ENCODE measurements around the gene GGT7. TPM values are rescaled to one million over a fixed set of nuclear protein-coding genes. Genes with fewer than 3 reads are reported as not detected.

The GGT7 gene, protein sequence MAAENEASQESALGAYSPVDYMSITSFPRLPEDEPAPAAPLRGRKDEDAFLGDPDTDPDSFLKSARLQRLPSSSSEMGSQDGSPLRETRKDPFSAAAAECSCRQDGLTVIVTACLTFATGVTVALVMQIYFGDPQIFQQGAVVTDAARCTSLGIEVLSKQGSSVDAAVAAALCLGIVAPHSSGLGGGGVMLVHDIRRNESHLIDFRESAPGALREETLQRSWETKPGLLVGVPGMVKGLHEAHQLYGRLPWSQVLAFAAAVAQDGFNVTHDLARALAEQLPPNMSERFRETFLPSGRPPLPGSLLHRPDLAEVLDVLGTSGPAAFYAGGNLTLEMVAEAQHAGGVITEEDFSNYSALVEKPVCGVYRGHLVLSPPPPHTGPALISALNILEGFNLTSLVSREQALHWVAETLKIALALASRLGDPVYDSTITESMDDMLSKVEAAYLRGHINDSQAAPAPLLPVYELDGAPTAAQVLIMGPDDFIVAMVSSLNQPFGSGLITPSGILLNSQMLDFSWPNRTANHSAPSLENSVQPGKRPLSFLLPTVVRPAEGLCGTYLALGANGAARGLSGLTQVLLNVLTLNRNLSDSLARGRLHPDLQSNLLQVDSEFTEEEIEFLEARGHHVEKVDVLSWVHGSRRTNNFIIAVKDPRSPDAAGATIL
- 19.7 and 21.8 TPM in 2 replicates for total RNA-seq

GRCh38 chr20:34872622-34873224 lies at the start of gene GGT7:
GGT7 (minus strand) TSS chr20:34872856; CDS start chr20:34872815, 41 bp downstream.

DNA sequence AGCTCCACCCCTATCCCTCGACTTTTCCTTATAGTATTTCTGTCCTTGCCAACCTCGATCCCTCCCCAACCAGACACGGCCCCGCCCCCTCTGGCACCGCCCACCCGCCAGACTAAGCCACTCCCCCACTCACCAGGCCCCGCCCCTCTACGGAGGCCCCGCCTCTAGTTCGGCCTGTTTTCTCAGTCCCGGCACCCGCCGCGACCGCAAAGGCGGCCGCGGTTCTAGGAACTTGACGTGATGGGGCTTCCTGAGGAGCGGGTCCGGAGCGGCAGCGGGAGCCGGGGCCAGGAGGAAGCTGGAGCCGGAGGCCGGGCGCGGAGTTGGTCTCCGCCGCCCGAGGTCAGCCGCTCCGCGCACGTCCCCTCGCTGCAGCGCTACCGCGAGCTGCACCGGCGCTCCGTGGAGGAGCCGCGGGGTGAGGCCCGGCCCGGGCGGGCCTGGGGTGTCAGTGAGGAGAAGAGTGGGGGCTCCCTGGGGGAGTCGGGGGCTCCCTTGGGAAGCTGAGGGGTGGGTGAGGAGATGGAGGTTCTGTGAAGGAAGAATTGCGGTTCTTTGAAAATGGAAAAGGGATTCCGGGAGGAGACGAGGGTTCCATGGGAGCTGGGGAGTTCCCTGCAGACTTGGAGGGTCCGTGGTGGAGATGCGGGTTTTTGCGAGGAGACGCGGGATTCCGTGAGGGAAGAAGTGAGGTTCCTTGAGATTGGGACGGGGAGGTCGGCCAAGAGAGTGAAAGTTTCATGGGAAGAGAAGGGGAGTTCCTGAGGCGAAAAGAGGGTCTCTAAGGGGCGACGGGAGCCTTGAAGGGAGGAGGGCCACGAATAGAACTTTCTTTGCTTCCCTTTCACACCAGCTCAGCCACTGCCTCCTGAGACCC lies 4.0 kb upstream of the GGT7 start, which contains the start of gene ACSS2:
ACSS2 (plus strand) TSS at position 207 of the 877 bp plus-strand sequence; CDS start at position 241, 34 bp downstream.

DNA sequence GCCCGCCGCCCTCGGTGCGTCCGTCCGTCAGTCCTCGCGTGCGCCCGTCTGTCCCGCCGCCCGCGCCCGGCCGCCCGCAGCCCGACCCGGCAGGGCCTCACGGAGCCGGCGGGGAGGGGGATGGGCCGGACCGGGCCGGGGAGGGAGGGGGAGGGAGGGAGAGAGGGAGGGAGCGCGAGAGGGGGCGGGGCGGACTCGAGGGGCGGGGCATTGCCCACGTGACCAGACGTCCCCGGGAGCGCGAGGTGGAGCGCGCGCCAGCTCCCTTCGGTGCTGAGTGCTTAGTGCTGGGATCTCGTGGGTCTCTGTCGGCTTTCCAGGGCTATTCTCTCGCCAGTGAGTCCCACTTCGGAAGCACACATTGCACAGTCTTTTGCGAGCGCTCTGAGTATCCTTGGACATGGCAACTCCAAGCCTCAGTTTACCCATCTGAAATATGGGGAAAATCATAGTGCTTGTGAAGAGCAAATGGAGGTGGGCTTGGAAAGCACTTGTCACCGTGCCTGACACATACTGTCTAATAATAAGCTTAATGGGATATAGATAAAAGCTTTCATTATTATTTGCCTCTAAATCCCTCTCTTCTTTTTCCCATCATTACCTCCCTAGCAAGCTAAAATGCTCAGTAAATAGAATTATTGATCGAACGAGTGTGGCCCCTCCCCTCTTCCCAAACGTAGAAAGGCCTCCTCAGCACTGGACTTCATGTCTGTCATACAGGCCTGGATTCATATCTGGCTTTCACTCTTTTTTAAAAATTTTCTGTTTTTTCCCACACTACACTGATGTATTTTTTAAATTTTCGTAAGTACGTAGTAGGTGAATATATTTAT lies 46.9 kb downstream of the GGT7 start, which contains the start of gene NCOA6:
NCOA6 (minus strand) TSS at position 122 of the 833 bp plus-strand sequence. CDS start 43,296 bp downstream, outside the sequence.

Other genes with a start within 250 kb of the GGT7 start
- 10.3 and 12.6 TPM in 2 replicates for gene PIGU, start 195.8 kb downstream of the GGT7 start, total RNA-seq
- gene TP53INP2, start 168.5 kb downstream of the GGT7 start, total RNA-seq = 7.2 and 7.8 TPM in 2 replicates
- gene NCOA6, start 47.2 kb downstream of the GGT7 start, total RNA-seq = 13.0 and 15.9 TPM in 2 replicates
- 38.8 and 46.5 TPM in 2 replicates for gene ACSS2, start 3.8 kb upstream of the GGT7 start, total RNA-seq
- 38.3 and 38.8 TPM in 2 replicates for gene GSS, start 83.0 kb upstream of the GGT7 start, total RNA-seq
- not detected in 2 replicates for gene MYH7B, start 83.0 kb upstream of the GGT7 start, total RNA-seq
- gene TRPC4AP, start 220.0 kb upstream of the GGT7 start, total RNA-seq = 81.1 and 81.9 TPM in 2 replicates

All from cardiac ventricle fibroblast (primary cell).